Karpas-422 (cell line): Measurements from ENCODE around the gene GPX4. TPM values are rescaled to one million over a fixed set of nuclear protein-coding genes. Genes with fewer than 3 reads are reported as not detected.

Experiments
- DNase-seq: peaks from one replicate; pipeline ENCODE4 v3.0.0-alpha.2; 2015
- H2AFZ ChIP-seq: fragments of 200-600 bp; sonication (generic); 2 replicates; pipeline ENCODE4 v1.6.1; 2014; ENCODE audit warnings: antibody characterized with exemption, low read length, mixed read lengths
- H3K27ac ChIP-seq: fragments of 200-600 bp; sonication (generic); 2 replicates; pipeline ENCODE4 v1.5.1; 2014; ENCODE audit warnings: mild to moderate bottlenecking, low read length, moderate library complexity
- H3K27me3 ChIP-seq: fragments of 200-600 bp; sonication (generic); 2 replicates; pipeline ENCODE4 v1.6.1; 2014; ENCODE audit warnings: low read length, mixed read lengths
- H3K36me3 ChIP-seq: fragments of 200-600 bp; sonication (generic); 2 replicates; pipeline ENCODE4 v1.6.1; 2014; ENCODE audit warnings: low read length, mixed read lengths; ENCODE audit not compliant: insufficient read depth
- H3K4me1 ChIP-seq: fragments of 200-600 bp; sonication (generic); 2 replicates; pipeline ENCODE4 v1.6.1; 2014; ENCODE audit warnings: mild to moderate bottlenecking, low read length, mixed read lengths
- H3K4me2 ChIP-seq: fragments of 200-600 bp; sonication (generic); 2 replicates; pipeline ENCODE4 v1.6.1; 2014; ENCODE audit warnings: low read length, low read depth, mild to moderate bottlenecking; ENCODE audit not compliant: poor library complexity, severe bottlenecking
- H3K4me3 ChIP-seq: fragments of 200-600 bp; sonication (generic); 2 replicates; pipeline ENCODE4 v1.5.1; 2014; ENCODE audit warnings: mild to moderate bottlenecking, antibody characterized with exemption, low read length, mixed read lengths
- H3K79me2 ChIP-seq: fragments of 200-600 bp; sonication (generic); 2 replicates; pipeline ENCODE4 v1.6.1; 2014; ENCODE audit warnings: mild to moderate bottlenecking, low read length, mixed read lengths
- H3K9ac ChIP-seq: fragments of 200-600 bp; sonication (generic); 2 replicates; pipeline ENCODE4 v1.6.0; 2014; ENCODE audit warnings: low read length
- H3K9me2 ChIP-seq: fragments of 200-600 bp; sonication (generic), shearing (Covaris generic); replicated peaks from 2 replicates; pipeline ENCODE4 v1.6.0; 2014; ENCODE audit warnings: mild to moderate bottlenecking, low read length, moderate library complexity; ENCODE audit not compliant: insufficient read depth
- H3K9me3 ChIP-seq: fragments of 300-700, 200-600 bp; sonication (generic); 2 replicates; pipeline ENCODE4 v1.6.1; 2014; ENCODE audit warnings: low read length, mixed read lengths
- H4K20me1 ChIP-seq: fragments of 200-600 bp; sonication (generic); 2 replicates; pipeline ENCODE4 v1.6.1; 2014; ENCODE audit warnings: mild to moderate bottlenecking, antibody characterized with exemption, low read length, low read depth; ENCODE audit not compliant: insufficient read depth
- total RNA-seq: library from RNA; depleted of rRNA; stranded (reverse); fragments of >200 nt; shearing (Covaris generic); gene quantifications from 2 replicates; pipeline ENCODE4 v1.2.3, GENCODE V29; 2014; ENCODE audit warnings: low replicate concordance

The GPX4 gene
- total RNA-seq, 1 experiment from 2014 or later, result 286 TPM

GRCh38 chr19:1106841-1107660 is 3.3 kb downstream of the GPX4 start:
- Histone ChIP-seq H3K4me1 (peaks cover 43% of the 10 kb centered on the region), H3K9me3 (no peaks in the 10 kb centered on the region), H2AFZ (no peak overlapping the region), H4K20me1 (peaks cover 5% of the 10 kb centered on the region; the same call in 1 of the 2 replicates), H3K27ac (peak overlapping the region; percentile 71), H3K9me2 (no peaks in the 10 kb centered on the region), H3K4me2 (peak overlapping the region; percentile 91), H3K27me3 (no peaks in the 10 kb centered on the region), H3K9ac (peak overlapping the region; percentile 98), H3K79me2 (peaks cover 14% of the 10 kb centered on the region), H3K4me3 (peak overlapping the region; percentile 95; the same call in 1 of the 2 replicates), H3K36me3 (no peaks in the 10 kb centered on the region)
- peak; percentile 84 for DNase-seq

- peaks cover 40% of the 10 kb centered on the region for H3K4me1 ChIP-seq
- no peaks in the 10 kb centered on the region for H3K27me3 ChIP-seq
- no peaks in the 10 kb centered on the region for H3K9me3 ChIP-seq
- peak; percentile 69 for DNase-seq
- peak overlapping the region; percentile 95; the same call in 1 of the 2 replicates for H3K4me3 ChIP-seq
- H3K9me2 ChIP-seq, result no peaks in the 10 kb centered on the region
- peak overlapping the region; percentile 91 for H3K4me2 ChIP-seq
- H3K27ac ChIP-seq, result peak overlapping the region; percentile 71
- peak overlapping the region; percentile 98 for H3K9ac ChIP-seq
- H3K36me3 ChIP-seq, result no peaks in the 10 kb centered on the region
- peaks cover 5% of the 10 kb centered on the region; the same call in 1 of the 2 replicates for H4K20me1 ChIP-seq
- peaks cover 14% of the 10 kb centered on the region for H3K79me2 ChIP-seq
- H2AFZ ChIP-seq, result no peak overlapping the region
Measured at GRCh38 chr19:1107661-1108261, 4.0 kb downstream of the GPX4 start.

- no peaks in the 10 kb centered on the region for H3K9me3 ChIP-seq
- DNase-seq, result no peak
Measured at GRCh38 chr19:1108291-1109031, 4.7 kb downstream of the GPX4 start.

GRCh38 chr19:1109032-1109551 is 5.3 kb downstream of the GPX4 start:
- H3K36me3 ChIP-seq, result no peaks in the 10 kb centered on the region
- H3K9ac ChIP-seq, result no peak overlapping the region
- peaks cover 14% of the 10 kb centered on the region for H3K79me2 ChIP-seq
- no peaks in the 10 kb centered on the region for H3K27me3 ChIP-seq
- no peak overlapping the region for H3K4me3 ChIP-seq
- H3K27ac ChIP-seq, result no peak overlapping the region
- H3K4me1 ChIP-seq, result peaks cover 35% of the 10 kb centered on the region
- peaks cover 10% of the 10 kb centered on the region for H4K20me1 ChIP-seq
- no peaks in the 10 kb centered on the region for H3K9me3 ChIP-seq
- no peak overlapping the region for H3K4me2 ChIP-seq
- H2AFZ ChIP-seq, result no peak overlapping the region
- no peaks in the 10 kb centered on the region for H3K9me2 ChIP-seq
- no peak for DNase-seq

More at GRCh38 chr19:1108291-1109031, 4.7 kb downstream of the GPX4 start:
- Histone ChIP-seq H3K4me3 (no peak overlapping the region), H3K4me1 (peaks cover 34% of the 10 kb centered on the region), H3K4me2 (no peak overlapping the region), H3K9ac (no peak overlapping the region), H2AFZ (no peak overlapping the region), H4K20me1 (peaks cover 5% of the 10 kb centered on the region; the same call in 1 of the 2 replicates), H3K9me2 (no peaks in the 10 kb centered on the region), H3K27ac (no peak overlapping the region), H3K36me3 (no peaks in the 10 kb centered on the region), H3K79me2 (peaks cover 14% of the 10 kb centered on the region), H3K27me3 (no peaks in the 10 kb centered on the region)

- H2AFZ ChIP-seq, result no peak overlapping the region
- no peak for DNase-seq
- H3K36me3 ChIP-seq, result no peaks in the 10 kb centered on the region
- H3K9me3 ChIP-seq, result no peaks in the 10 kb centered on the region
- peaks cover 33% of the 10 kb centered on the region for H3K4me1 ChIP-seq
- H3K9ac ChIP-seq, result no peak overlapping the region
- no peak overlapping the region for H3K27ac ChIP-seq
- H3K4me2 ChIP-seq, result no peak overlapping the region
- H3K27me3 ChIP-seq, result no peaks in the 10 kb centered on the region
- H4K20me1 ChIP-seq, result peaks cover 8% of the 10 kb centered on the region
- peaks cover 10% of the 10 kb centered on the region for H3K79me2 ChIP-seq
- no peaks in the 10 kb centered on the region for H3K9me2 ChIP-seq
- H3K4me3 ChIP-seq, result no peak overlapping the region
Measured at GRCh38 chr19:1109697-1110671, 6.2 kb downstream of the GPX4 start.

- Histone ChIP-seq H3K9me2 (no peaks in the 10 kb centered on the region), H3K4me3 (no peak overlapping the region), H3K27me3 (no peaks in the 10 kb centered on the region), H3K79me2 (peaks cover under 1% of the 10 kb centered on the region; the same call in 1 of the 2 replicates), H3K9ac (no peak overlapping the region), H3K27ac (no peak overlapping the region), H4K20me1 (peaks cover 5% of the 10 kb centered on the region; the same call in 1 of the 2 replicates), H3K4me1 (peaks cover 23% of the 10 kb centered on the region), H2AFZ (no peak overlapping the region), H3K36me3 (no peaks in the 10 kb centered on the region), H3K4me2 (no peak overlapping the region), H3K9me3 (no peaks in the 10 kb centered on the region)
- no peak for DNase-seq
Measured at GRCh38 chr19:1110809-1111640, 7.2 kb downstream of the GPX4 start.
